ENCODE data around the gene CCDC78. TPM values are rescaled to one million over a fixed set of nuclear protein-coding genes. Genes with fewer than 3 reads are reported as not detected.

CCDC78 gene
- total RNA-seq, 1 donor from 2014 or later: 2.5 TPM

DNA sequence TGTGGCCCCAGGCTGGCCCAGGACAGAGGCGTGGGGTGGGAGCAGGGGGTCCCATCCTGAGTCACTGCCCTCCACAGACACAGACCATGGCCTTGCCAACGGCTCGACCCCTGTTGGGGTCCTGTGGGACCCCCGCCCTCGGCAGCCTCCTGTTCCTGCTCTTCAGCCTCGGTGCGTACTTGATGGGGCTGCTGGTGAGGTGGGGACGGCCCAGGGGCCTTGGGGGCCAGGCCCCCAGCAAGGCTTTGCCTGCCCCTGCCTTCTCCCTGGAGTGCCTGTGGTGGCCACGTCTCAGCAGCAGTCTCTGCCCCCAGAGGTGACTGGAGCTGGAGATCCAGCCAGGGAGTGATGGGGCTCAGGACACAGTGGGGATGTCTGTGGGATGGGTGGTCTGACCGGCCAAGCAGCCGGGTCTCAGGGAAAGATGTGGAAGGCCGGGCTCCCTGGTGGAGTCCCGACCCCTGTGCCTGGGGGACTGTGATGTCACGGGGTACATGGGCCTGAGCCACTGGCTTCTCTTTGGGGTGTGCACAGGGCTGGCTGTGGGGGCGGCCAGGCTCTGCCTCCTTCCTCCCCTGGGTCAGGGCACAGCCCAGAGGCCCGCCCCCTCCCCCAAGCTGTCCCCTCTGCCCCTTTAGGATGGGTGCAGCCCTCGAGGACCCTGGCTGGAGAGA, 36.5 kb upstream of the CCDC78 start:
- Histone ChIP-seq H3K4me3 (ENCODE audit: low read depth, low read length) (no peak overlapping the region), H3K27me3 (ENCODE audit: control insufficient read depth, insufficient read depth, low read length) (no peaks in the 10 kb centered on the region), H3K36me3 (ENCODE audit: control insufficient read depth, insufficient read depth, low read length) (no peaks in the 10 kb centered on the region)
- TF ChIP-seq, protein P1, sequence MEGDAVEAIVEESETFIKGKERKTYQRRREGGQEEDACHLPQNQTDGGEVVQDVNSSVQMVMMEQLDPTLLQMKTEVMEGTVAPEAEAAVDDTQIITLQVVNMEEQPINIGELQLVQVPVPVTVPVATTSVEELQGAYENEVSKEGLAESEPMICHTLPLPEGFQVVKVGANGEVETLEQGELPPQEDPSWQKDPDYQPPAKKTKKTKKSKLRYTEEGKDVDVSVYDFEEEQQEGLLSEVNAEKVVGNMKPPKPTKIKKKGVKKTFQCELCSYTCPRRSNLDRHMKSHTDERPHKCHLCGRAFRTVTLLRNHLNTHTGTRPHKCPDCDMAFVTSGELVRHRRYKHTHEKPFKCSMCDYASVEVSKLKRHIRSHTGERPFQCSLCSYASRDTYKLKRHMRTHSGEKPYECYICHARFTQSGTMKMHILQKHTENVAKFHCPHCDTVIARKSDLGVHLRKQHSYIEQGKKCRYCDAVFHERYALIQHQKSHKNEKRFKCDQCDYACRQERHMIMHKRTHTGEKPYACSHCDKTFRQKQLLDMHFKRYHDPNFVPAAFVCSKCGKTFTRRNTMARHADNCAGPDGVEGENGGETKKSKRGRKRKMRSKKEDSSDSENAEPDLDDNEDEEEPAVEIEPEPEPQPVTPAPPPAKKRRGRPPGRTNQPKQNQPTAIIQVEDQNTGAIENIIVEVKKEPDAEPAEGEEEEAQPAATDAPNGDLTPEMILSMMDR (IDR thresholded peaks at IDR 0.05; ENCODE audit: insufficient read depth, low read length, poor library complexity, severe bottlenecking): no peak
- no peak for DNase-seq (ENCODE audit: low read depth)

DNA sequence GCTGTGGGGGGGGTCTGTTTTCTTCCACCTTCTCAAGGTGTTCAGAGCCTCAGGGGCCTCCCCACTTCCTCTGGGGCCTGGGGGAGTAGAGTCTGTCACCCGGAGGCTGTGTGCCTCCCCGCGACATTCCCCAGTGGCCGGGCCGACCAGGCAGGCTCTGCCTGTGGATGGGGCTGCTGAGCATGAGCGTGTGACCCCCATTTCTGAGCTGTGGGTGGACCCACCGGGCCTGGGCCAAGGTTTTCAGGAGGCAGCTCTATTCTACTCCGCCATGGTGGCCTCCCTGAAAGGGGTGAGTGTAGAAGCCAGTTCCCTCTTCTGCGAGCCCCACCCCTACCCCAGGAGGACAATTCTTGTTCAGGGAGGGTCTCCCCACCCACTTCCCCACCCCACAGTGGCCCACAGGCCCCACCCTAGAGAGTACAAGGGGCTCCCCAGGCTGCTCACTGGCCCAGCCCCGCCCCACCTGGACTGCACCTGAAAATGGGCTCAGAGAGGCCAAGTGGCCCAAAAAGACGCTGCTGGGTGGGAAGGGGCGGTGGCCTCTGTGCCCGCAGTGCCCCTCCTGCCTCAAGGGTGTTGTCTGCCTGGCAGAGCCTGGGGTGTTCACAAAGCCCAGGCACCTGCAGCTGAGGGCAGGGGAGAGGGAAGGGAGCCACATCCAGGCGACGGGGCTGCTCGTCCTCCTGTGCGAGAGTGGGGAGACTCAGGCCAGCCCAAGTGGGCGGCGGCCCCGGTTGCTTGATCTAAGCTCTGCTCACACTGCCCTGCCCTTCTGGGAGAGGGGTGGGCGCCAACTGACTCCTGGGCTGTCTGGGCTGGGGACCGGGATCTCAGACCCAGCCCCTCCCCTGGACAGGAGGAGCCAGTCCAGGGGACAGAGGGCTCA, 35.6 kb upstream of the CCDC78 start:
- H3K27me3 ChIP-seq (ENCODE audit: control insufficient read depth, insufficient read depth, low read length): no peaks in the 10 kb centered on the region
- TF ChIP-seq, protein P1 (IDR thresholded peaks at IDR 0.05; ENCODE audit: insufficient read depth, low read length, poor library complexity, severe bottlenecking): no peak
- H3K4me3 ChIP-seq (ENCODE audit: low read depth, low read length): no peak overlapping the region
- no peak for DNase-seq (ENCODE audit: low read depth)
- no peaks in the 10 kb centered on the region for H3K36me3 ChIP-seq (ENCODE audit: control insufficient read depth, insufficient read depth, low read length)

DNA sequence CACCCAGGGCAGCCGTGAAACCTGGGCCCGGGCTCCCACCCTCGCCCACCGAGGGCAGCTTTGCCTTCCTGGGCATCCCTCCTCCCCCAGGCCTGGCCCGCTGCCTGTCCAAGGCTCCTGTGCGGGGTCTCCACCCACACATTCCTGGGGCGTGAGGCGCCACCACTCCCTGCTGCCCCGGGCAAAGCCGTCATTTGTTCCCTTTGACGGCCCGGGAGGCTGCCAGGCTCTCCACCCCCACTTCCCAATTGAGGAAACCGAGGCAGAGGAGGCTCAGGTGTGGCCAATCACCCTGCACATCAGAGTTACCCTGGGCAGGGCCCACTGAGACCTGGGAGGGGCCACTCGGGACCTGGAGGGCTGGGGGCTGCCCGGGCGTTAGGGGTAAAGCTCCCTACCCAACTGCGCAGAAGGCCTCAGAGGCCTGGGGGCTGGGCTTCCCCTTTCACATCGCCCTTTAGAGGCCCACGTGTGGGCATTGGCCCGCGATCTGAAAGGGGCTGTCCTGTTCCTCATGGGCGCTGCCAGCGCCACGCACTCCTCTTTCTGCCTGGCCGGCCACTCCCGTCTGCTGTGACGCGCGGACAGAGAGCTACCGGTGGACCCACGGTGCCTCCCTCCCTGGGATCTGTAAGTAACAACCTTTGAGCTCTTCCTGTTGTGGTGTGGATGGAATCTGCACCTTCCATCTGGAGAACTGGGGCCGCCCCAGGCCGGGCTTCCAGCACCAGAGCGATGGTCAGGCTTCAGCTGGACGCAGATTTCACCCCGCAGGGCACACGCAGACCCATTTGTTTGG, 34.5 kb upstream of the CCDC78 start, which contains the start of gene MSLN:
MSLN (plus strand) TSS at position 190 of the 799 bp plus-strand sequence. CDS start 1,947 bp downstream, outside the sequence.
- Histone ChIP-seq H3K36me3 (ENCODE audit: control insufficient read depth, insufficient read depth, low read length) (no peaks in the 10 kb centered on the region), H3K27me3 (ENCODE audit: control insufficient read depth, insufficient read depth, low read length) (no peaks in the 10 kb centered on the region), H3K4me3 (ENCODE audit: low read depth, low read length) (no peak within 1 kb of the TSS)
- TF ChIP-seq, protein P1 (IDR thresholded peaks at IDR 0.05; ENCODE audit: insufficient read depth, low read length, poor library complexity, severe bottlenecking): no peak
- no peak for DNase-seq (ENCODE audit: low read depth)

DNA sequence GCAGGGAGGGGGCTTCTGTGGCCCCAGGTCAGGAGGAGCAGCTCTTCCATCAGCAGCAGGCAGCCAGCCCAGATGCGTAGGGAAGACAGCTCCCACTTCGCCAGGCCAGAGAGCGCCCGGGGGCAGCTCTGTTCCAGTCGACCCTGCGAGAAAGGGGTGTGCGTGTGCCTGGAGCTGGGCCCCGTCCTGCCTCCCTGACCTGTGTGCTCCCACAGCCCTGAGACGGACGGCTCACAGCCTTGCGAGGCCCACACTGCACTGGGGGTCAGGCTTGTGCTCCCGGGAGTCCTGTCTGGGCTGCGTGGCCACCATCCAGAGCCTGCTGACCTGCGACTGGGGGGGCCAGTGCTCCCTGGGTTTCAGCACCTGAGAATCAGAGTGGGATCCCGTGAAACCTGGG, 33.8 kb upstream of the CCDC78 start:
- Histone ChIP-seq H3K4me3 (ENCODE audit: low read depth, low read length) (no peak overlapping the region), H3K36me3 (ENCODE audit: control insufficient read depth, insufficient read depth, low read length) (no peaks in the 10 kb centered on the region), H3K27me3 (ENCODE audit: control insufficient read depth, insufficient read depth, low read length) (no peaks in the 10 kb centered on the region)
- TF ChIP-seq, protein P1 (IDR thresholded peaks at IDR 0.05; ENCODE audit: insufficient read depth, low read length, poor library complexity, severe bottlenecking): no peak
- no peak for DNase-seq (ENCODE audit: low read depth)

DNA sequence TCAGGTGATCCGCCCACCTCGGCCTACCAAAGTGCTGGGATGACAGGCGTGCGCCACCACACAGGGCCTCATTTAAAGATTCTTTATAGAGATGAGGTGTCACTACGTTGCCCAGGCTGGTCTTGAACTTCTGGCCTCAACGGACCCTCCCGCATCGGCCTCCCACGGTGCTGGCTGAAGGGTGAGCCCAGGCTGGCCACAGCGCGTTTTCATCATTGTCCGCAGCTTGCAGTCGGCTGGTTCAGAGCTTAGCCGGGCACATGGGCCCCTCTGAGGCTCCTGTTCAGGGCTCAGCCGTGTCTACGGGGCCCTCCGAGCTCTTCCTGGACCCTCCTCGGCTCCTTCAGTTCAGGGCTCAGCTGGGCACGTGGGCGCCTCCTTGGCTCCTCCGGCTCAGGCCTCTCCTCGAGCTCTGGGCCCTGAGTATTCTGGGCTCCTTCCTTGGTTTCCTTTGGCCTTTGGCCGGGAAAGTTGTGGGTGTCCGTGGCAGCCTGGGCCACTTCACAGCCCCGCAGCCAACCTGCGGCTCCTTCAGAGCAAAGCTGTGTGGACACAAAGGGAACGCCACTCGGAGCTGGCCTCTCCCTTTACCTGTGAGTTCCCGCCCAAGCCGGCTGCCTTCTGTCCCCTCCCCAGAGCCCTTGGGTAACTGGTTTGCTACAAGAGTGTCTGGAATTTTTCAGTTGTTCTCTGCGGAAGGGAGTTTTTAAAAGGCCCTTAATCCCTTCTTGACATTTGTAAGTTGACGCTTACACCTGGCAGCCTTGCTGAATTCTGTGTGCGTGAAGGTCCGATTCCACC, 33.1 kb upstream of the CCDC78 start:
- H3K36me3 ChIP-seq (ENCODE audit: control insufficient read depth, insufficient read depth, low read length): no peaks in the 10 kb centered on the region
- TF ChIP-seq, protein P1 (IDR thresholded peaks at IDR 0.05; ENCODE audit: insufficient read depth, low read length, poor library complexity, severe bottlenecking): no peak
- DNase-seq (ENCODE audit: low read depth): no peak
- no peaks in the 10 kb centered on the region for H3K27me3 ChIP-seq (ENCODE audit: control insufficient read depth, insufficient read depth, low read length)
- no peak overlapping the region for H3K4me3 ChIP-seq (ENCODE audit: low read depth, low read length)

Measured in kidney epithelial cell (primary cell).